GM20000 (cell line): ENCODE measurements around the gene PRCC.
A peak's percentile ranks its signal among the peaks of the same experiment; 100 is the strongest.

Experiments
- DNase-seq: peaks from one replicate; pipeline ENCODE4 v3.0.0; 2012; ENCODE audit warnings: low spot score
- CTCF ChIP-seq: IDR thresholded peaks from 2 replicates; pipeline ENCODE4 v1.5.1; 2012; ENCODE audit warnings: mild to moderate bottlenecking, control low read depth; ENCODE audit errors: extremely low read depth, missing control alignments

PRCC gene

GRCh38 chr1:156812293-156812990 lies 45.1 kb downstream of the PRCC start:
- no peak for TF ChIP-seq CTCF
- no peak for DNase-seq

GRCh38 chr1:156813298-156813697 lies 46.0 kb downstream of the PRCC start:
- DNase-seq: no peak
- no peak for TF ChIP-seq CTCF

DNA sequence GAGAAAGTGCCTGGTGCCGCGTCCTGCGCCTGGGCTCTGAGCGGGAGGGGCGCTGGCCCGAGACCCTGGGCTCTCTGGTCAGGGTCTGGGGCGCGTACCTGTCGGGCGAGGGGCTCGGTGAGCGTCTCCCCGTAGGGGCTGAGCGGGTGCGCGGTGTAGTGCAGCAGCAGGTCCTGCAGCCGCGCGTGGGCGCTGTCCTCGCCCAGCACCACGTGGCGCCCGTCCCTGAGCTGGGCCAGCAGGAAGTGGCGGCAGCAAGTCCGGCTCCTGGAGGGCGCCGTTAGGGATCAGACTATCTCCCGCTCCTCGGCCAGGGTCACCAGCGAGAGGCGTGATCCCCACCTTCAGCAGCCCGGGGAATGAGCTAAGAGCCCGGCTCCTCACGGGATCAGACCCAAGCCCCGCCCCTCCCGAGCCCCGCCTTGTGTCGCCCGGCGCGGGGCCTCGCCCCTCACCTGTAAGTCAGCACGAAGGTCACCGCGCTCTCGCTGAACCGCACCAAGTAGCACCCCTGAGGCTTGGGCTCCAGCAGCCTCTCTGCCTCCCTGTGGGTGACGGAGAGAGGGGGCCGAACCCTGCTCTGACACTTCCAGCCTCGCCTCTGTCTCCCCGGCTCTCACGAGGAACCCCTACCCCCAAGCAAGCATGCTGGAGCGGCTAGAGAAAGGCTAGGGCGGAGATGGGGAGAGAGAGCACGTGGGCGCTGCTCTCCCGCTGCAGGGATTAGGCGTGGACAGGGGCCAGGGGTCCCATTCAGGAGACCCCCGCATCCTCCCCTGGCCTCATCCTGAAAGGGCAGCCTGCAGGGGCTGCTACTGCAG lies 46.6 kb downstream of the PRCC start:
- peak; percentile 70 for TF ChIP-seq CTCF

GRCh38 chr1:156814571-156815260 lies 47.4 kb downstream of the PRCC start:
- no peak for DNase-seq
- TF ChIP-seq CTCF: no peak

More for the DNA sequence above, 46.6 kb downstream of the PRCC start:
- DNase-seq: peak; percentile 80

GRCh38 chr1:156815307-156815826 lies 48.0 kb downstream of the PRCC start:
- TF ChIP-seq CTCF: no peak
- no peak for DNase-seq

DNA sequence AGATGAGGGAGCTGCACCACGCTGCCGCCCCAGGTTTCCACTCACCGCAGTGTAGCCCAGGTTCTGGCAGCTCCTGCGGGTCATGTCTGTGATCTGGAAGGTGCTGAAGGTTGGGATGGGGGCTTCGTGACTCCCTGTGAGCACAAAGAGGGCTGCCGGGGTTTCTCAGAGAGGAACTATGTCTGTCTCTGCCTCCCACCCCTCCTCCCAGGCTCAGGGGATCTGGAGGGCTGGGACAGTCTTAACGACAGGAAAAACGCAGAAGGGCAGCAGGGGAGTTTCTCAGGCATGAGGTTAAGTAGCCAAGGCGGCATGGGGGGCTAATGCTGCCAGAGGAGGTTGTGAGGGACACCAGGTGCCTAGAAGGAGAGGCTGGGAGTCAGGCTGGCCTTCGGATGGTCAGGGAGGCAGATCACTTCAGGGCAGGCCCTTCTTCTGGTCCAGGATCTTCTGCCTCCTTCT lies 48.7 kb downstream of the PRCC start:
- no peak for TF ChIP-seq CTCF
- DNase-seq: no peak
